ENCODE results near the gene MYRFL.
"Not testable (repeated sequence)": the region's sequence is repeated elsewhere in the genome, so short reads cannot be mapped to it uniquely, and the experiment has no call there.

MYRFL gene

DNA sequence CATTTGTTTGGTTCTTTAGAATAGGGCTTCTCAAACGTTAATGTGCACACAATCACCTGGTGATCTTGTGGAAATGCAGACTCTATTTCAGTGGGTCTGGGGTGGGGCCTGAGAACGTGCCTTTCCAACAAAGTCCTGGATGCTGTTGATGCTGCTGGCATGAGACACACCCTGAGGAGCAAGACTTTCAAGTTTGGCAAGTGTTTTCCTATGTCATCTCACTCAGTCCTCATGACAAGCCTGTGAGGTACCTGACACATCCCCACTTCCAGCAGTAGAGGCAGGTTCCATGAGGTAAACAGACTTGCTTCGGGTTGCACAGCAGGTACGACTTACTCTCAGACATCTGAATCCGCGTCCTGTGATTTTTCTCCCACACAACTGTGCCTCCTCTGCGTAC is 147.1 kb downstream of the MYRFL start:
- no peaks in the 10 kb centered on the region for H3K27me3 ChIP-seq (ENCODE audit: control insufficient read depth, insufficient read depth, low read length)
- H3K4me2 ChIP-seq (ENCODE audit: low read length), result no peak overlapping the region
- no peaks in the 10 kb centered on the region for H3K4me1 ChIP-seq (ENCODE audit: control insufficient read depth, insufficient read depth, low read length)
- no peak overlapping the region for H3K9ac ChIP-seq (ENCODE audit: low read depth, low read length)
- H3K36me3 ChIP-seq (ENCODE audit: insufficient read depth, low read length), result no peaks in the 10 kb centered on the region
- H3K4me3 ChIP-seq (ENCODE audit: low read length), result no peak overlapping the region
- no peaks in the 10 kb centered on the region for H3K9me3 ChIP-seq (replicated peaks; ENCODE audit: low read length)

DNA sequence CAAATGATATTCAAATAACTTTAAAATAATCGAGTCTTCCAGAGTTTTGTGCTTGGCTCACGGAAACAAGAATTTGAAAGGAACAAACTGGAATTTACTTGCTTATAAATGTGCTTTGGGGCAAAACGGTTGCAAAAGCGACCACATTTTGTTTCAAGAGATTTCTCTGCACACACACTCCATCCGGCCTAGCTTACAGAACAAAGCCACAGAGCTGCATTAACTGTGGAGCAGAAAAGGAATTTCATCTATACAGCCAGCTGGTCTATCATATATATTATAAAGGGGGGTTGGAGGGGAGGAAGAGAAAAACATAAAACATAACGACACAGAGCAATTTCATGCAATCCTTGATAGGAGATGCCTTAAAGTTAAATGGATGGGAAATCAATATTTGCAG is 153.0 kb downstream of the MYRFL start:
- Histone ChIP-seq H3K4me2 (ENCODE audit: low read length) (no peak overlapping the region), H3K9me3 (replicated peaks; ENCODE audit: low read length) (no peaks in the 10 kb centered on the region), H3K9ac (ENCODE audit: low read depth, low read length) (no peak overlapping the region)

DNA sequence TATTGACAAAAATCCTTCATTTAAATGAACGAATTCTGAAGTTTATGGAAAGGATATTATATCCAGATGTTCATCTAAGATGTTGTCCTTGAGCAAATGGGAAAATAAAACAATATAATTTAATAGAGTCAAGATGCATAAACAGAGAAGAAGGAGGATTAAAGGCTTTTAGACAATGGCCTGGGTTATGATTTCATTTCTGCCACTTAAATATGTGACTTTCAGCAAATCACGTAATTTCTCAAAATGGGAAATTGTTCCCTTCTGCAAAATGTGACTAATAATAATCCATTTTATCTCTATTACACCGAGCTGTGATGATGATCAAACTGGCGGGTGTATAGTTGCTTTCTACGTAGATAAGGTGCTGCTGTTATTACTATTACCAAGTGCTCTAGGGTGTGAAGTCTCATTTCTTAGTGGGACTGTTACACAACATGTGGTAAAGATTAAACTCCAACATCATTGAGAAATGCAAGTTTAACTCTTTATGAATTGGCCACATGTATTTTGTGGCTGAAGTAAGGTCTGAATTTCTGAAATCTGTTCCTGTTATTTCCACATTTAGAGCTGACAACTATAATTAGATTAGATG is 157.0 kb downstream of the MYRFL start:
- Histone ChIP-seq H3K4me1 (ENCODE audit: control insufficient read depth, insufficient read depth, low read length) (peaks cover under 1% of the 10 kb centered on the region), H3K4me3 (ENCODE audit: low read length) (no peak overlapping the region), H3K9me3 (replicated peaks; ENCODE audit: low read length) (no peaks in the 10 kb centered on the region), H3K4me2 (ENCODE audit: low read length) (no peak overlapping the region), H3K27me3 (ENCODE audit: control insufficient read depth, insufficient read depth, low read length) (no peaks in the 10 kb centered on the region), H3K9ac (ENCODE audit: low read depth, low read length) (no peak overlapping the region), H3K36me3 (ENCODE audit: insufficient read depth, low read length) (no peaks in the 10 kb centered on the region)

More for the DNA sequence above, 153.0 kb downstream of the MYRFL start:
- H3K36me3 ChIP-seq (ENCODE audit: insufficient read depth, low read length), result no peaks in the 10 kb centered on the region
- no peaks in the 10 kb centered on the region for H3K27me3 ChIP-seq (ENCODE audit: control insufficient read depth, insufficient read depth, low read length)
- no peak overlapping the region for H3K4me3 ChIP-seq (ENCODE audit: low read length)
- no peaks in the 10 kb centered on the region for H3K4me1 ChIP-seq (ENCODE audit: control insufficient read depth, insufficient read depth, low read length)

DNA sequence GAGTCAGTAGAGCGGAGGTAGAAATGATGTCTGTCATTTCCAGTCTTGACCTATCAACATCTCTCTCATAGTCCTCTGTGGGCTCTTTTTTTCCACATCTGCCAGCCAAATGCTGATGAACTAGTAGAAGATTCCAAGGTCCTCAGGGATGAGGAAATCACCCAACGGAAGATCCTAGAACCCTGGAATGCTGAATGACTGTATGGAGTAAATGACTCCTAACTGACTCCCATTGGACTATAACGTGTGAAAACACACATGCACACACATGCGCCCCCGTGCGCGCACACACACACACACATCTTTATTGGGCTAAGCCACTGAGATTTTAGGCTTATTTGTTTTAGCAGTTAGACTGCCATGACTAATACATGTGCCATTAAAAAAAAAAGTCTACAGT is 159.2 kb downstream of the MYRFL start:
- Histone ChIP-seq H3K4me1 (ENCODE audit: control insufficient read depth, insufficient read depth, low read length) (peaks cover 21% of the 10 kb centered on the region), H3K9me3 (replicated peaks; ENCODE audit: low read length) (no peaks in the 10 kb centered on the region), H3K4me2 (ENCODE audit: low read length) (no peak overlapping the region), H3K27me3 (ENCODE audit: control insufficient read depth, insufficient read depth, low read length) (no peaks in the 10 kb centered on the region), H3K36me3 (ENCODE audit: insufficient read depth, low read length) (no peaks in the 10 kb centered on the region), H3K9ac (ENCODE audit: low read depth, low read length) (no peak overlapping the region), H3K4me3 (ENCODE audit: low read length) (no peak overlapping the region)

DNA sequence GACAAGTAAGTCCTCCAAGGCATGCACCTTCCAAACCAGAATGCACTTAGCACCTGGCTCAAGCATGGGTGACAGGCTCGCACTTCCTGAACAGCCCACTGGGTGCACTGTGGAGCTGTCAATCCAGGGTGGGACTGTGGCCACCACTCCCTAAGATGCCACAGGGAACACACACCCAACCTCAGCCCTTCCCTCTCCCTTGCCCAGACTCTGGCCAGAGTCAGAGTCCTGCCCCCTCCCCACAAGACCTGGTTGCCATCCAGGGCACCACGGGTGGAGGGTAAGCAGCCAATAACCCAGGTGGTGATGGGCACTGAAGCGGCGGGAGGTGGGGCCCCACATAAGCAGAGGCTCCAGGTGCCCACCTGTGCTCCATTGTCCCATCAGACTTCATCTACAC is 160.6 kb downstream of the MYRFL start:
- Histone ChIP-seq H3K9me3 (replicated peaks; ENCODE audit: low read length) (no peaks in the 10 kb centered on the region), H3K9ac (ENCODE audit: low read depth, low read length) (no peak overlapping the region), H3K4me2 (ENCODE audit: low read length) (no peak overlapping the region), H3K4me1 (ENCODE audit: control insufficient read depth, insufficient read depth, low read length) (peaks cover 21% of the 10 kb centered on the region), H3K4me3 (ENCODE audit: low read length) (no peak overlapping the region), H3K36me3 (ENCODE audit: insufficient read depth, low read length) (no peaks in the 10 kb centered on the region), H3K27me3 (ENCODE audit: control insufficient read depth, insufficient read depth, low read length) (no peaks in the 10 kb centered on the region)

DNA sequence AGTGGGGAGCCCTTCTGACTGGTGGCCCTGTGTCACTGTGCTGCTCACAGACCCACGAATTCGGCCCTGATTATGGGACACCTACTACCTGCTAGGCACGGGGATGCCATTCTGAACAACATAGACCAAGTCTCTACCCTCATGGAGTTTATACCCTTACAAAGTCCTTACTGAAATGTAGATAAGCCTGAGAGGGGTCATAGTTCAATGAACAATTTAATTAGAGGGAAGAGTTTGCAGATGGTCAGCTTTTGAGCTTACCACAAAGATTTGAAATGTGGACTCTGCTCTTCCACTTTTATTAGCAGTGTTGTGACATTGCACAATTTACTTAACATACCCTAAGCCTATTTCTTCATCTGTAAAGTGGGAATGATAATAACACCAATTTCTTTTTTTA is 161.1 kb downstream of the MYRFL start:
- H3K9ac ChIP-seq (ENCODE audit: low read depth, low read length), result no peak overlapping the region
- H3K4me1 ChIP-seq (ENCODE audit: control insufficient read depth, insufficient read depth, low read length), result peaks cover 21% of the 10 kb centered on the region
- no peaks in the 10 kb centered on the region for H3K36me3 ChIP-seq (ENCODE audit: insufficient read depth, low read length)
- no peaks in the 10 kb centered on the region for H3K9me3 ChIP-seq (replicated peaks; ENCODE audit: low read length)
- H3K27me3 ChIP-seq (ENCODE audit: control insufficient read depth, insufficient read depth, low read length), result no peaks in the 10 kb centered on the region
- no peak overlapping the region for H3K4me3 ChIP-seq (ENCODE audit: low read length)
- no peak overlapping the region for H3K4me2 ChIP-seq (ENCODE audit: low read length)

DNA sequence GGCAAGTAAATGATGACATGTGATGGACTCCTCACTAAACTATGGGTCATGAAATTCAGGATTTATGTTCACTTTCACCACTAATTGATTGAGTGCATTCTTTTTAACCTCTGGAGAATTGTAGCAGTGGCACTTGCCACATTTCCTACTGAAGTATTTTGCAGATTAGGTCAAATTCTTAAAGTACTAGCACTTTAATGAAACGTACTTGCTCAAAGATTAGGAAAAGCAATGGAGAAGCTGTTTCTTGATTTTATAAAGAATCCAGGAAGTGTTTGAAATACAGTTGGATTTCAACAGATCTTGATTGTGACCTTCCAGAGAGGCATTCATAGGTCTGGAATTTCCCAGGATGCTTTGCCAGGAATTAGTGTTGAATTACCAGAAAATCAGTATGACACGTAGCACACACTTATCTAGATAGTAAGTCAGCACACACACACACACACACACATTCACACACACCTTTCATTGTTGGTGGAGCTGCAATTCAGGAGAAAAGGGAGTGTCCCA is 162.6 kb downstream of the MYRFL start:
- Histone ChIP-seq H3K4me1 (ENCODE audit: control insufficient read depth, insufficient read depth, low read length) (peaks cover 21% of the 10 kb centered on the region), H3K27me3 (ENCODE audit: control insufficient read depth, insufficient read depth, low read length) (no peaks in the 10 kb centered on the region), H3K9ac (ENCODE audit: low read depth, low read length) (peak overlapping the region; percentile 57), H3K9me3 (replicated peaks; ENCODE audit: low read length) (no peaks in the 10 kb centered on the region), H3K4me2 (ENCODE audit: low read length) (peak overlapping the region; percentile 74), H3K36me3 (ENCODE audit: insufficient read depth, low read length) (no peaks in the 10 kb centered on the region), H3K4me3 (ENCODE audit: low read length) (peak overlapping the region; percentile 52)

DNA sequence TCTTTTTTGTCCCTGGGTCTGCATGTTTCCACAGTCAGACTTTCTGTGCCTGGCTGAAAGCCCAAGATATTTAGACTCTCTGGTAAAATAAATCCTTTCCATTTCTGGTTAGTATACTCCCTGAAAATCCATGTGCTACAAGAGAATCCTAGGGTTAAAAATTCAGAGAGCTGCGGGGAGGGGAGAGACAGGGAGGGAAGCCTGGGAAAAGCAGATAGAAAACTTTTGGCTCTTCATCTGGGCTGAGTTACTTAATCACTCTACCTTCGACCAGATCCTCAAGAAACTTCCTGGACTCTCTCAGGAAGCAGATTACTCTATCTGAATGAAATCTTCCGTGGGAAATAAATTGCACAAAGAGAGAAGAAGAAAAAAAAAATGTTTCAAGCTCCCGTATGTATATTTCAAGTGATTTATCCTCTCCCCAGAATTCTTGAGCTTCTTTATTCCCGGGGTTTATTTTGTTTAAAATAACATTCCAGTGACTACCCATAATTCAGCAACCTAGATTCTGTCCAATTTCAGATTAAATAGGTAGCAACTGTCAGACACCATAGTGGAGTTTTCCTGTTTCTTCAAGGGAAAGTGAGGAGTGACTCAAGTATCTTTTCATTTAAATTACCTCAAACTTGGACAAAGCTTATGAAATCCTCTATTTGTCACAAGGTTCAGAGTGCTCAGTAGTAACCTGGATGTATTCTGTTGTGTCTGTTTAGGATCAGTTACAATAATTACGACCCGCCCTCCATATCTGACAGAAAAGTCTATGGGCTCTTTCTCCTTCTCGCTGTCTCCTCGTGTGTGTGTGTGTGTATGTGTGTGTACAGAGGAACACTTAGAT is 163.7 kb downstream of the MYRFL start:
- peak overlapping the region; percentile 52 for H3K4me3 ChIP-seq (ENCODE audit: low read length)
- H3K9me3 ChIP-seq (replicated peaks; ENCODE audit: low read length), result no peaks in the 10 kb centered on the region
- H3K36me3 ChIP-seq (ENCODE audit: insufficient read depth, low read length), result no peaks in the 10 kb centered on the region
- peaks cover 21% of the 10 kb centered on the region for H3K4me1 ChIP-seq (ENCODE audit: control insufficient read depth, insufficient read depth, low read length)
- peak overlapping the region; percentile 74 for H3K4me2 ChIP-seq (ENCODE audit: low read length)
- H3K9ac ChIP-seq (ENCODE audit: low read depth, low read length), result peak overlapping the region; percentile 57
- no peaks in the 10 kb centered on the region for H3K27me3 ChIP-seq (ENCODE audit: control insufficient read depth, insufficient read depth, low read length)

DNA sequence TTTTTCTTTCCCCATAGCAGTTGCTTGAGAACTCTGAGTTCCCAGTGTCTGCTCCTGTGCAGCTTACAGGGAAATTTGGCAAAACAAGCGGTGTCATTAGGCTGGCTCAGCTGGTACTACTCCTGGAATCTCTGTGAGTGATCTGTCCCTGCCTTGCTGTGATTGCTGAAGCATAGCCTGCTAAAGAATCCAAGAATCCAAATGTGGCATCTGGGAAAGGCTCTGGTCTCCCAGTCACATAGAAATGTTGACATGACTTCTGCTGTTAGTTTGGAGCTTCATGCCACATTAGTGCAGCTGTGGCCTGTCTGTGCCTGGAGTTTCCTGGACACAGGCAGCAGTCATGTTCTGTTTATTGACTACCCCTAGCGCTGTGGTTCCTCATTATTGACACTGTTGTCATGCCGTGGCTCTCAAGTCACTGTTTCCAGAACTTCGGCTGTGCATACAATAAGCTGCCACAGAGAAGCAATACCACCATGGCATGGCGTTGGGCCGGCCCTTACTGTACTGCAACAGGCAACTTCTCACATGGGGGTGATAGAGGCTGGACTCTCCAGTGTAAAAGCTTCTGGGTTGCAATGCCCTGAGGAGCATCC is 166.8 kb downstream of the MYRFL start:
- Histone ChIP-seq H3K9me3 (replicated peaks; ENCODE audit: low read length) (no peaks in the 10 kb centered on the region), H3K4me2 (ENCODE audit: low read length) (no peak overlapping the region), H3K4me3 (ENCODE audit: low read length) (no peak overlapping the region)

DNA sequence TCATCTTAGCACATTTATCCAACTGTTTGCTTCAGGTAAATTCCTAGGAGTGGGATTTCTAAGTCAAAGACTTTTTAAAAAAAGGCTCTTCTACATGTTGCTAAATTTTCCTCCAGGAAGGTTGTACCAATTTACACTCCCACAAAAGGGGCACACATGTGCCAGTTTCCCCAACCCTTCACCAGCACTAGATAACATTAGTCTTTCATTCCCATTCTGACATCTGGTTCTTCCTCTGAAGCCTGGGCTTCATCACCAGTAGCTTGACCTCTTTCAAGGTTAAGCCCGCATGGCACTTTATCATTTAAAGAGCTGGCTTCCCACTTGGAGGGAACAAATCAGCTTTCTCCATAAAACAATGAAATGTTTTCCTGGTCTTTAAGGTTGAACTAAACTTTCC is 168.4 kb downstream of the MYRFL start:
- no peak overlapping the region for H3K4me3 ChIP-seq (ENCODE audit: low read length)
- no peaks in the 10 kb centered on the region for H3K9me3 ChIP-seq (replicated peaks; ENCODE audit: low read length)
- H3K36me3 ChIP-seq (ENCODE audit: insufficient read depth, low read length), result no peaks in the 10 kb centered on the region
- H3K9ac ChIP-seq (ENCODE audit: low read depth, low read length), result no peak overlapping the region
- H3K27me3 ChIP-seq (ENCODE audit: control insufficient read depth, insufficient read depth, low read length), result no peaks in the 10 kb centered on the region
- H3K4me2 ChIP-seq (ENCODE audit: low read length), result no peak overlapping the region
- peaks cover 20% of the 10 kb centered on the region for H3K4me1 ChIP-seq (ENCODE audit: control insufficient read depth, insufficient read depth, low read length)

More for the DNA sequence above, 166.8 kb downstream of the MYRFL start:
- no peaks in the 10 kb centered on the region for H3K36me3 ChIP-seq (ENCODE audit: insufficient read depth, low read length)
- H3K9ac ChIP-seq (ENCODE audit: low read depth, low read length), result no peak overlapping the region
- peaks cover 25% of the 10 kb centered on the region for H3K4me1 ChIP-seq (ENCODE audit: control insufficient read depth, insufficient read depth, low read length)
- H3K27me3 ChIP-seq (ENCODE audit: control insufficient read depth, insufficient read depth, low read length), result no peaks in the 10 kb centered on the region

DNA sequence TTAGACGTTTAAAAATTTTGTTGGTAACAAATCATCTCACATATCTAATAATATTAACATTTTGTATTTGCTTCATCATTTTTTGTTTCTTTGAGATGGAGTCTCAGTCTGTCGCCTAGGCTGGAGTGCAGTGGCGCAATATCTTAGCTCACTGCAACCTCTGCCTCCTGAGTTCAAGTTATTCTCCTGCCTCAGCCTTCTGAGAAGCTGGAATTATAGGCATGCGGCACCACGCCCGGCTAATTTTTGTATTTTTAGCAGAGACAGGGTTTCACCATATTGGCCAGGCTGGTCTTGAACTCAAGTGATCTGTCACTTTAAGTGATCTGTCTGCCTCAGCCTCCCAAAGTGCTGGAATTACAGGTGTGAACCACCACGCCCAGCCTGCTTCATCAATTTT is 169.1 kb downstream of the MYRFL start:
- H3K4me3 ChIP-seq (ENCODE audit: low read length); H3K27me3 ChIP-seq (ENCODE audit: control insufficient read depth, insufficient read depth, low read length); H3K9ac ChIP-seq (ENCODE audit: low read depth, low read length); H3K9me3 ChIP-seq (replicated peaks; ENCODE audit: low read length); H3K36me3 ChIP-seq (ENCODE audit: insufficient read depth, low read length); H3K4me2 ChIP-seq (ENCODE audit: low read length): not testable (repeated sequence)
- H3K4me1 ChIP-seq (ENCODE audit: control insufficient read depth, insufficient read depth, low read length), result peaks cover 14% of the 10 kb centered on the region
